SKM-1 treated with dmso at 0.1 percent for 144 hours (cell line): Measurements from ENCODE around the gene HPDL.

Source experiments
- DNase-seq: peaks from one replicate; lab custom pipeline; 2025; ENCODE audit not compliant: unreplicated experiment; lab: John Stamatoyannopoulos, UW

The HPDL gene

DNA sequence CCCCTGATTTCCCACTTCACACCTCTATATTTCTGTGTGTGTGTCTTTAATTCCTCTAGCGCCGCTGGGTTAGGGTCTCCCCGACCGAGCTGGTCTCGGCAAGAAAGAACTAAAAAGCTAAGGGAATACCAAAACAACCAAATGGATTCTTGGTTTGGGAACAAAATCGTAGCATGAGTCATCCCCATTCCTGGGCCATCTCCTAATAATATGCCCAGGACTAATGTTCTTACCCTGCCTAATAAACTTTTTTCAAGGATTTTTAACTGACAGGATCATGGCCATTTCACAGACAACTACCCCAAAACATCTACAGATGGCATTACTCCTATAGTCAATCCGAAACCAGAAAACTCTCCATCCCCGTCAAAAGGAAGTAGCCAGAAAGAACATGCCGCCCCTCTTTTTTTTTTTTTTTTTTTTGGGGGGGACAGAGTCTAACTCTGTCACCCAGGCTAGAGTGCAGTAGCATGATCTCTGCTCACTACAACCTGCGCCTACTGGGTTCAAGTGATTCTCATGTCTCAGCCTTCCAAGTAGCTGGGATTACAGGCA, 4.1 kb upstream of the HPDL start:
- no peak for DNase-seq

DNA sequence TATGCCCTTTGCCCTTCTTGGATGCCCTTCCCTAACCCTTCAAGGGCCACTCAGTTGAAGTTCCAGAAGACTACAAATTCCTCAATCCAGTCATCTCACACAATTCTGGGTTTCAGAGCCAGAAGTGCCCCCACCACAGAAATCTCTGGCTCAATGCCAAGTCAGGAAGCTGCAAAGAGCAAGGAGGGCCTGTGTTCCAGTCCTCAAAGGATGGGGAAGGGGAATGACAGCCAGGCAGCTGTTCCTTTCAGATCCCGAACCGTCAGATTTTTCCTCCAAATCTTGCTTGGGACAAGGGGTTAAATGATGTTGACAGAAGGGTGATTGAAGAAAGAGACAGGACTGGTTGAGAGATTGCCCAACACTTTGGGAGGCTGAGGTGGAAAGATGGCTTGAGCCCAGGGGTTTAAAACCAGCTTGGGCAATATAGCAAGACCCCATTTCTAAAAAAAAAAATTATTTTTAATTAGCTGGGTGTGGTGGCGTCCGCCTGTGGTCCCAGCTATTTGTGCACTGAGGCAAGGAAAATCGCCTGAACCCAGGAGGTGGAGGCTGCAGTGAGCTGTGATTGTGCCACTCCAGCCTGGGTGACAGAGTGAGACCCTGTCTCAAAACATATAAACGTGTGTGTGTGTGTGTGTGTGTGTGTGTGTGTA, 716 bp upstream of the HPDL start:
- DNase-seq, result no peak

- no peak for DNase-seq
Measured at GRCh38 chr1:45327644-45328515, 1.2 kb downstream of the HPDL start.

GRCh38 chr1:45328680-45329079, 2.0 kb downstream of the HPDL start:
- DNase-seq, result no peak

DNA sequence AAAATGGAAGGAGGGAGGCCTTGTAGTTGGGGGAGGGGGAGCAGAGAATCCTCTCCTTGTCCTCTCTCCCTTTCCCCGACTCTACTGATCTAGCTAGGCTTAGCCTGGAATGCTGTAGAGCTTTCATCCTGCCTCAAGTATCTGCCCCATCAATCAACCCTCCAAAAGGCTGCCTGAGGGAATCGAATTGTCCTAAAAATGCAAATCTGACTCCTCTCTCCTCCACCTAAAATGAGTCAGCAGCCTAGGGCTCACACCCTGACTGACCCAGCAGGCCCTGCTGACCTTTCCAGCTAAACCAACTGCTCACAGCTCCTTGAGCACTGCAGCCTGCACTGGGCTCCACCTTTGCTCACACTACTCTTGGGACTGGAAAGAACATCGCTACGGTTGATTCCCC, 2.8 kb downstream of the HPDL start:
- no peak for DNase-seq

- DNase-seq, result no peak
Measured at GRCh38 chr1:45331436-45332345, 5.0 kb downstream of the HPDL start.

GRCh38 chr1:45332346-45332720, 5.6 kb downstream of the HPDL start:
- no peak for DNase-seq

GRCh38 chr1:45334308-45335245, 7.9 kb downstream of the HPDL start:
- peak; percentile 34 for DNase-seq

DNA sequence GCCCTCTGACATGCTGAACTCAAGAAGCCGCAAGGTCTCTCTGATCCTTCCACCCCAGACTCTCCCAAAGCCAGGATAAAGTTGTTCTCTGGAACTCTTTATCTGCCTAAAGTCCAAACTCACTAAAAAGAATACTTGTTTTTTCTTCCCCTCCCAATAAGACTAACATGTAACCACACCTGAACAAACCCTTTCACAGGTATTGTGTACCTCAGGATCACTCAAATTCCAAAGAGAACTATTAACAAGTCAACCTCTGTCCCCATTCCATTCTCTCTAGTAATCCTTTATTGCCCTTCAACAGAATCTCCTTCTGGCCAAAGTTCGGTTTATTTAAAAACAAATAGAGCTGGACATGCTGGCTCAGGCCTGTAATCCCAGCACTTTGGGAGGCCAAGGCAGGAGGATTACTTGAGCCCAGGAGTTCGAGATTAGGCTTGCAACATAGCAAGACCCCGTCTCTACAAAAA, 9.2 kb downstream of the HPDL start:
- DNase-seq, result no peak

DNA sequence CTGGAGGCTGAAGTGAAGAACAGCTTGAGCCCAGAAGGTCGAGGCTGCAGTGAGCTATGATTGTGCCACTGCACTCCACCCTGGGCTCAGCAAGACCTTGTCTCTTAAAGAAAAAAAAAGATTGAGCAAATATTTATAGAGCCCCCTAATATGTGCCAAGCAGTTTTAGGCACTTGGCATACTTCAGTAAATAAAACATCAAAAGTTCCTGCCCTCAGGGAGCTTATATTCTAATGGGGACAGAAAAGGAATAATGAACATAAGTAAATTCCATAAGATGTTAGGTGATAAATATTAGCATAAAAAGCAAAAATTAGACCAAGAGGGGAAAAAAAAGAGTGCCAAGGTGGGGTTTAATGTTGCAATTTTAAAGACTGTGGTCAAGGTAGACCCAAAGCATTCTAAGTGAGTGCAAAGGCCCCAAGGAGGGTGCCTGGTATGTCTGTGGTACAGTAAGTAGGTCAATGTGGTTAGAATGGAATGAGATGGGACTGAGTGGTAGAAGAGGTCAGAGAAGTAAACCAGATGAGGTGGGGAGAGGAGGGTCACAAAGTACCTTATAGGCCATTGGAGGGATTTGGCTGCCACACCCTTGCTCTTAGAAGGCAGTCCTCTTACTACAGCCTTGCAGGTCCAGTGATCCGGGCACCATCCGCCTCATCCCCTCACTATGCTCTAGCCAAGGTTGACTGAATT, 11.1 kb downstream of the HPDL start:
- DNase-seq, result no peak

GRCh38 chr1:45339789-45340558, 13.3 kb downstream of the HPDL start, which contains the start of the genes MUTYH and TOE1:
TSS of gene MUTYH (minus strand) at chr1:45340440. CDS start at chr1:45334505, 5,935 bp downstream.
TSS of gene TOE1 (plus strand) at chr1:45340170. CDS start at chr1:45340253, 83 bp downstream.
- peak; percentile 95 for DNase-seq

- DNase-seq, result no peak
Measured at GRCh38 chr1:45340816-45341466, 14.2 kb downstream of the HPDL start.

- no peak for DNase-seq
Measured at GRCh38 chr1:45344499-45344898, 17.8 kb downstream of the HPDL start.

GRCh38 chr1:45345014-45345413, 18.3 kb downstream of the HPDL start:
- no peak for DNase-seq

DNA sequence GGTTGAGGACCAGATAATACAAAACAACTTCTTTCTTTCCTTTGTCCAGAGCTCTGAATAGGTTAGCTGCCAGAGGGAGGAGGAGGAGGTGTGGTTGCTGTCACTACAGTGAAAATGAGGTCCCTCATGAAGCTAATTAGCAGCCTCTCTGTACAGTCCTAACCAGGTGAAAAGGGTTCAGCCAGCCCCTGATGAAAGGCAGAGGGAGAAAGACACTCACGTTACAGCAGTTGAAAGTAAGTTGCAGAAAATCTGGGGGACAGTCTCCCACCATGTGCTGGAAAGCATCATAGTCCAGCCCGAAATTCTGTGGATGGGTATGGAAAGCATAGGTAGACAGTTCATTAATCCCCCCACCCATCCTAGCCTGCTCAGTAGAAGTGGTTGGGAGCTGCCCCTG, 19.8 kb downstream of the HPDL start:
- no peak for DNase-seq

- DNase-seq, result no peak
Measured at GRCh38 chr1:45348020-45348419, 21.3 kb downstream of the HPDL start.

DNA sequence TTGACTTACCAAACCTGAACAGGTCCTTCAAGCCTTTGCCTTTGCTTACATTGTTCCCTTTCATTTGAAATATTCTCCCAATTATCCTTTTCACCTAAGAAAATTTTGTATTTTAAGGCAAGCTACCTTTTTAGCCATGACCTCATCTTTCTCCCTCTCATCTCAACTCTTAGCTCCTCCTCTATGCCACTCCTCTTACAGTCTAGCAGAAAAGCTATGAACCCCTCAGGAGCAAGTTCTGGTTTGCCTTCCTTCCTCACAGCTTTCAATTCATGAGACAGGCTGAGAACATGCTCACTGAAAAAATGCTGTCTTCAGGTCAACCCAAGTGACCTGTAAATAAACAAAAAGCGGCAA, 21.9 kb downstream of the HPDL start:
- DNase-seq, result no peak
